HEK293T (cell line): ENCODE measurements around the gene L3MBTL3.

Source experiments
- CTCF ChIA-PET: fragments of 350-600 bp; formaldehyde crosslinking; extraction: SDS; loops from one replicate; lab custom pipeline; 2021; ENCODE audit warnings: antibody characterized with exemption, inconsistent platforms; lab: Yijun Ruan, JAX
- POLR2A ChIA-PET: fragments of 350-600 bp; formaldehyde crosslinking; extraction: SDS; loops from one replicate; lab custom pipeline; 2020; ENCODE audit warnings: antibody characterized with exemption, inconsistent platforms; lab: Yijun Ruan, JAX
- DNase-seq: peaks from one replicate; pipeline ENCODE4 v3.0.0; 2012; ENCODE audit warnings: mixed read lengths; ENCODE audit errors: extremely low spot score
- ARNT ChIP-seq: fragments of 450-650 bp; IDR thresholded peaks from 2 replicates; pipeline ENCODE4 v1.6.1; 2017; ENCODE audit warnings: mild to moderate bottlenecking
- BHLHE40 ChIP-seq: fragments of 450-650 bp; IDR thresholded peaks from 2 replicates; pipeline ENCODE4 v1.6.1; 2016; ENCODE audit warnings: mild to moderate bottlenecking, moderate library complexity, borderline replicate concordance
- CTBP1 ChIP-seq: fragments of 450-650 bp; IDR thresholded peaks from 2 replicates; pipeline ENCODE4 v1.6.1; 2016; ENCODE audit warnings: borderline replicate concordance
- ELF4 ChIP-seq: fragments of 450-650 bp; IDR thresholded peaks from 2 replicates; pipeline ENCODE4 v1.6.1; 2017; ENCODE audit warnings: antibody characterized with exemption
- FOXA1 ChIP-seq: fragments of 450-650 bp; IDR thresholded peaks from 2 replicates; pipeline ENCODE4 v1.6.1; 2016; ENCODE audit warnings: mild to moderate bottlenecking
- FOXK2 ChIP-seq: fragments of 450-650 bp; IDR thresholded peaks from 2 replicates; pipeline ENCODE4 v1.6.1; 2016; ENCODE audit warnings: mild to moderate bottlenecking
- FOXM1 ChIP-seq: fragments of 450-650 bp; IDR thresholded peaks from 2 replicates; pipeline ENCODE4 v1.6.1; 2017; ENCODE audit warnings: mild to moderate bottlenecking, borderline replicate concordance
- HDGF ChIP-seq: fragments of 450-650 bp; IDR thresholded peaks from 2 replicates; pipeline ENCODE4 v1.6.1; 2017; ENCODE audit warnings: antibody characterized with exemption, borderline replicate concordance
- L3MBTL2 ChIP-seq: fragments of 450-650 bp; conservative IDR thresholded peaks from 2 replicates; pipeline ENCODE4 v1.6.1; 2016; ENCODE audit warnings: mild to moderate bottlenecking
- LEF1 ChIP-seq: fragments of 450-650 bp; IDR thresholded peaks from 2 replicates; pipeline ENCODE4 v1.6.1; 2017; ENCODE audit warnings: mild to moderate bottlenecking, borderline replicate concordance
- NFRKB ChIP-seq: fragments of 450-650 bp; IDR thresholded peaks from 2 replicates; pipeline ENCODE4 v1.6.1; 2016; ENCODE audit warnings: mild to moderate bottlenecking, moderate library complexity
- SUZ12 ChIP-seq: fragments of 450-650 bp; IDR thresholded peaks from 2 replicates; pipeline ENCODE4 v1.6.1; 2016; ENCODE audit warnings: mild to moderate bottlenecking
- TARDBP ChIP-seq: fragments of 450-650 bp; IDR thresholded peaks from 2 replicates; pipeline ENCODE4 v1.6.1; 2016
- ZNF384 ChIP-seq: fragments of 450-650 bp; IDR thresholded peaks from 2 replicates; pipeline ENCODE4 v1.6.1; 2016
- TF ChIP-seq, protein P1 (sequence below): fragments of 450-650 bp; IDR thresholded peaks from 2 replicates; pipeline ENCODE4 v1.6.1; 2016

L3MBTL3 gene

DNA sequence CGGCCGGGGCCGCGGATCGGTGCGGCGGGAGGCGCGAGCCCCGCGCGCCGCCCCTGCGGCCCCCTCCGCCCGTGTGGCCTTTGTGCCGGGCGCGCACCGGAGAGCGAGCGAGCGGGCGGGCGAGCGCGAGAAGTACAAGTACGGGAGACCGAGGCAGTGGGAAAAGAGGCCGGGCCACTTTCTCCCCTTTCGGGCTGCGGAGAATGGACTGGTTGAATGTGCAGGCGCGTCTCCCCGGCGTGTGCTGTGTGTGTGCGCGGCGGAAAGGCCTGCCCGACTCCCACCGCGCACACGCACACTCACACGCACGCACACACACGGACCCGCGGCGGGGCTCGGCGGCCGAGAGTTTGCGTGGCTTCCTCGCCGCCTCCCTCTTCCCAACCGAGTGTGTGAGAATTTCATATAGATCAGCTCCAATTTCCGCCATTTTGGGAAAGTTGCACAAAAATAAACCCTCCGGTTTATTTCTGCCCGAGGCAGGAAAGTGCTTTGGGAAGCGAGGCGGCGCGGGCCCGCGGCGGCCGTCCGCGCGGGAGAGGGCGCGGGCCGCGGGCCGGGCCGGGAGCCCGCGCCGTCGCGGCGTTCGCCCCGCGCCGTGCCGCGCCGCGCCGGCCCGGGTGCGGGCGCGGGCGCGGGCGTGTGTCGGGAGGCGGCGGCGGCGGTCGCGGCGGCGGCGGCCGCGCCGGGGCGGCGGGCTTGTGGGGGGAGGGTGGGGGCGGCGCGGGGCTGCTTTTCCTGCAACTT lies 1.1 kb downstream of the L3MBTL3 start:
- TF ChIP-seq L3MBTL2 (no peak), TARDBP (no peak), ARNT (no peak), NFRKB (no peak), SUZ12 (no peak), ZNF384 (no peak), CTBP1 (no peak), BHLHE40 (no peak), FOXK2 (no peak), FOXA1 (no peak), ELF4 (no peak)
- TF ChIP-seq, protein P1, sequence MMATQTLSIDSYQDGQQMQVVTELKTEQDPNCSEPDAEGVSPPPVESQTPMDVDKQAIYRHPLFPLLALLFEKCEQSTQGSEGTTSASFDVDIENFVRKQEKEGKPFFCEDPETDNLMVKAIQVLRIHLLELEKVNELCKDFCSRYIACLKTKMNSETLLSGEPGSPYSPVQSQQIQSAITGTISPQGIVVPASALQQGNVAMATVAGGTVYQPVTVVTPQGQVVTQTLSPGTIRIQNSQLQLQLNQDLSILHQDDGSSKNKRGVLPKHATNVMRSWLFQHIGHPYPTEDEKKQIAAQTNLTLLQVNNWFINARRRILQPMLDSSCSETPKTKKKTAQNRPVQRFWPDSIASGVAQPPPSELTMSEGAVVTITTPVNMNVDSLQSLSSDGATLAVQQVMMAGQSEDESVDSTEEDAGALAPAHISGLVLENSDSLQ: no peak

DNA sequence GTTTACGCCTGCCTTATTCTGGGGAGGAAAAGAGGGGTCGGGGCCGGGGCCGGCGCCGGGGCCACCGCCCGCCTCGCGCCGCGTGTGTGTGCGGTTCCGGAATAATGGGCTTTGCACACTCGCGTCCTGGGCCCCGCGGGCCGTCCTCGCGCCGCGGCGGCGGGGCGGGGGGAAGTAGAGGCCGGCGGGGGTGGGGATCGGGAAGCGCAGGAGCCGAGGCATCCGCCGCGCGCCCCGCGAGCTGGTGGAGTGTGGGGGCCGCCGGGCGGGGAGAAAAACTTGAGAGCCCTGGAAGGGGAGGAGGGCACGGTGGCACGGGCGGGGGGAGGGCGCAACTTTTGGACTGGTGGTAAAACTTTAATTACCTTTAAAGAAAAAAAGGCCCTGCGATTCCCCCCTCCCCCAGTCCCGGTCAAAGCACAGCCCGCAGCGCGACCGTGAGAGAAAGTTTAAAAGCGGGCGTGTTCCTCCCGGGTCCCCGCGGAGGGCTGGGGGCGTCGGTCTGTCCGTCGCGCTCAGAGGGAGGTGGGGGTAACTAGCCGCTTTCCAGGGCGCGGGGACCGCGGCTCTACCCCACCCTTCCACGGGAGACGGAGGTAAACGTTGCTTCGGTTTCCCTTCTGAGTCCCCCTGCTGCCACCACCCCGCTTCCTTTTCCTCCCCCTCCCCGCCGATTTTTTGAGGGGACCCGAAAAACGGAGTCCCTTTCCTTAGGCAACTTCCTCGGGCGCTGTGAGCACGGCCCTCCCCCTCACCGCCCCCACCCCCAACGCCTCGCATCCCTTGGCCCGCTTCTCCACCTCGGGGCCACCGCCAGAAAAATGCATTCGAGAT lies 1.9 kb downstream of the L3MBTL3 start:
- CTCF ChIA-PET: interaction anchor here (0.7 to 1.3 kb wide), 3 partner anchors 291 to 521 kb away, joined by 3 to 5 read pairs (median 4); no protein-coding TSS in a partner anchor
- peak; percentile 48 for DNase-seq

More for the DNA sequence above, 1.1 kb downstream of the L3MBTL3 start:
- POLR2A ChIA-PET: no interaction called here
- peak; percentile 47 for DNase-seq
- CTCF ChIA-PET: interaction anchor here (0.7 to 1.2 kb wide), 2 partner anchors 290 to 422 kb away, joined by 3 to 5 read pairs; no protein-coding TSS in a partner anchor

DNA sequence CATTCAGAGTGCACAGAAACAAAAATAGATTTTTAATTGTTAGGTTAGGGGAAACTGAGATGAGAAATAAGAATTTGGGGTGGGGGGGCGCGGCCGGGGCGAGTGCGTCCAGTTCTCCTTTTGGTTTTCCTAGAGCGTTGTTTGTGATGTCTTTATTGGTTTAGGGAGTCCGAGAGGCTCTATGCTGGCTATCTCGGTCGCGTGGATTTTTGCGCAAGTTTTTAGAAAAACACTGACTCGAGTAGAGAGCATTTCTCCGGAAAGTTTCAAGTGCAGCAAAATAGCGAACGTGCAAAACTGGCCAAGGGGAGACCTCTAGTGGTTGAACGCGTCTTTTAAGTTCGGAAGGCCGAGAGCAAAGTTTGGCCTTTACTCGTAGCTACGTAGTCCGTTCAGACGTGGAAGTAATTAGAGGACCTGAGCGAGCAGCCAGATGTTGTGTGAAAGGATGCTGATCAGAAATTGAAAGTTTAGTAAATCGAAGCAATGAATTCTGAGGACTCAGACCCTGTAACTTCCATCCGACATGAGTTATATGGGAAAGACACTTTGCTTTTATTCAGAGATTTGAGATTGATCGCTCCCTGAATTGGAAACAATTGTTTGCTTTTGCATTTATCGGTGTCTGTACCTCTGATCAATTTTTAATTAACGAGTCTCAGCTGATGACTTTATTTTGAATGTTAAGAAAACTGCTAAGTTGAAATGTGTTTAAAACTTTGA lies 2.7 kb downstream of the L3MBTL3 start:
- no peak for TF ChIP-seq SUZ12
- peak; percentile 56; the same call in 1 of the 2 replicates for TF ChIP-seq CTBP1
- TF ChIP-seq TARDBP: peak; percentile 70
- ChIA-PET POLR2A (no interaction called here), CTCF (interaction anchor here (0.5 to 1.3 kb wide), 12 partner anchors 8 to 581 kb away, joined by 3 to 6 read pairs (median 4); no protein-coding TSS in a partner anchor)
- DNase-seq: peak; percentile 75

More for the DNA sequence above, 1.9 kb downstream of the L3MBTL3 start:
- TF ChIP-seq FOXA1 (no peak), FOXK2 (no peak), ARNT (no peak), ZNF384 (no peak), FOXM1 (no peak), CTBP1 (no peak)
- TF ChIP-seq, protein P1: no peak
- POLR2A ChIA-PET: no interaction called here

DNA sequence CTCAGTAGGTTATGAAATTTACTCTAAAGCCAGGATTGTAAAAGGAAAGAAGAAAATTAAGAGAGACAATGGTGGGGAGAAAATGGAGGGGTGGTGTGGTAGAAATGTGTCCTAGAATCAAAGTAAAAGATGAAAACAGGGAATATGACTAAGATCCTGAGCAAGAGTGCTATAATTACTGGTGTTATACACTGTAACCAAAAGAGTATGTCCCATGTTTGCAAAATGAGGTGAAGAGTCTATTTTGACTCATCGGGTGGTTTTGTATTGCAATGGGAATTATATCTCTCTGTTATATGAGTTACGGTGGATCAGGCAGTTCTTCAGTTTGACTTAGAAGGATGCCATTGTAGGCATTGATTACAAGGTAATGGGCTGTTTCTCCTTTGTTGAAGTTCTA lies 8.5 kb downstream of the L3MBTL3 start:
- CTCF ChIA-PET: no interaction called here
- POLR2A ChIA-PET: no interaction called here
- DNase-seq: no peak
- TF ChIP-seq HDGF: no peak
- TF ChIP-seq, protein P1: no peak

DNA sequence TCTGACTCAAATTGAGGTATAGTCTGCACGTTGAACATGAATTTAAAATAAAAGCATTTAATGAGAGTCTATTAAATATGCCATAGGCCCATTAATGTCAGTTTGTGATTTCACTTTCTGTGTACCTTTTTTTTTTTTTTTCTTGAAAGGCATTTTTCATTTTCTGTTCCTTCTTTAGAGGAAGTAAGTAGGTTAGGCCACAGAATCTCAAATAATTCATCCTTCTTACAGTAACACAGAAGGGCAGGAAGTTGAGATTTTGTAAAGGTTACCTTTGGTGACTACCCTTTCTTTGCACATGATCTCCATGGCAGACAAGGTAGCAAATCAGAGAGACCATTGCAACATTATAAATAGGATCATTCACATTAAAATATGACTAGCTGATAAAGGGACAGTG lies 9.6 kb downstream of the L3MBTL3 start:
- ChIA-PET CTCF (no interaction called here), POLR2A (no interaction called here)
- DNase-seq: no peak
- no peak for TF ChIP-seq LEF1
- TF ChIP-seq FOXM1: no peak
- TF ChIP-seq FOXA1: no peak
- TF ChIP-seq FOXK2: no peak
- TF ChIP-seq ARNT: no peak
- no peak for TF ChIP-seq SUZ12

DNA sequence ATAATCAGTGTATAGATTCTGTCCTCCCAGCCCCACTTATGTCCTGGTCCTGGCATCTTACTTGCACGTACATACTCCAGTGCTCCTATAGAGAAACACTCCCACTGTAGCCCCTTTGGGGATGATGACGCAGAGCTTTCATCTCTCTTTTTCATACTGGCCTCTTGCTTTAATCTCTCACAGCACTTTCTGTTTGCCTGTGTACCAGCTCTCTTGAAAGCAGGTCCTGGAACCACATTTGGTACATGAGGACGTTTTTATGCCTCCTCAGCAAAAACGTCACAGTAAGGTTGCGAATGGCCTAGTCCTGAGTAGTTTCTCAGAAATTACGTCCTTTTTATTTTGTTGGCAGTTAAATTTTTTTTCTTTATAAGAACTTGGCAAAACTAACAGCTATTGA lies 10.8 kb downstream of the L3MBTL3 start:
- CTCF ChIA-PET: interaction anchor here (0.8 kb wide), 1 partner anchor 8 kb away, joined by 4 read pairs; no protein-coding TSS in a partner anchor
- POLR2A ChIA-PET: no interaction called here
- TF ChIP-seq FOXA1: no peak
- DNase-seq: no peak
